Hindlimb muscle (tissue), 1 donor: ENCODE results near the gene DDX10. TPM values are rescaled to one million over a fixed set of nuclear protein-coding genes. Genes with fewer than 3 reads are reported as not detected.

ENCODE experiments used
- DNase-seq: peaks from one replicate; pipeline ENCODE4 v3.0.0-alpha.2; 2013
- polyA plus RNA-seq: library from polyadenylated mRNA; unstranded; fragments of 120-200 nt; gene quantifications from one replicate; pipeline ENCODE4 v1.2.1, GENCODE V29; 2013; ENCODE audit not compliant: insufficient read length

The DDX10 gene
- polyA plus RNA-seq, 1 donor = 21.3 TPM

- no peak for DNase-seq
Measured at GRCh38 chr11:108875134-108875533, 210.3 kb downstream of the DDX10 start.

GRCh38 chr11:108877178-108877577 lies 212.3 kb downstream of the DDX10 start:
- no peak for DNase-seq

DNA sequence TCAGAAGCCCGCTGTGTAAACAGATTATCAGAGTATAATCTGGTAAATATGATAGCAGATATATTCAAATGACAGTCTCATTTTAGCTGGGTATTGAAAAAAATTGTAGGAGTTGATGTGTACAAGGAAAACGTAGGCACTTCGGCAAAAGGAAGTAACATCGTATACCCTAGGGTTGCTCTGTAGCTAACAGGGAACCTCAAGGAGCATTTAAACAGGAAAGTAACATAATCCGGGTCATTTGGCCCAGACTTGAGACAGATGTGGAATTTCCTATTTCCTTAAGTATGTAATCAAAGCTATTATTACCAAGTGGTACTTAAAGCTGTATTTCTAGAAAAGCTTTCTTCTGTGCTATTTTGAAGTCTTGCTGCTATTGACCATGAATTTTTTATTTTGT lies 215.6 kb downstream of the DDX10 start:
- no peak for DNase-seq

- DNase-seq = no peak
Measured at GRCh38 chr11:108881131-108881530, 216.3 kb downstream of the DDX10 start.

DNA sequence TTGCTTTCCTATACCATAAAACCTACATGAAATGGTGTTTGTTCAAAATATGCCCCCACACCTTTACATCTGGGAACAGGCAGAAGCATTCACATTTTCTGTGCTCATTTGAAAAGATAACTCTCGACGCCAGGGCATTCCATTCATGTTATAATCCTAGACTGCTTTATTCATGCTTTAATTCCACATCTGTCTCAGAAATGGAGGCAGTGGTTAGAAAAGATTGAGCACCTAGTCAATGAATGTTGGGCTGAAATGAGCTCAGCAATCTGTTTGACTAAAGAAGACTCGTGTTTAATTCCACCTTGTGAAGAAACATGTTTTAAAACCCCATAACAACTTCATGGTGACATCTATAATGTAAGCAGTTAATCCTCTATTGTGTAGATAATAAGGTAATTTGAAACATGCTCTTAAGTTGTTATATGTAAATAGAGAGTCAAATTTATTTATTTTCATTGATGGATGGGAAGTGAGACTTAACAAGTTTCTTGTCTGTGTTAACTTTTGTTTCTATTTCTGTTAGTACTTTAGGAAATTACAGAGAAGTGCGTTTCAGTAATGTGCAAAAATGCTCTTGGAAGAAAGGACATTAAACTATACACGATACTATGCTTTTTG lies 217.5 kb downstream of the DDX10 start:
- DNase-seq = no peak

DNA sequence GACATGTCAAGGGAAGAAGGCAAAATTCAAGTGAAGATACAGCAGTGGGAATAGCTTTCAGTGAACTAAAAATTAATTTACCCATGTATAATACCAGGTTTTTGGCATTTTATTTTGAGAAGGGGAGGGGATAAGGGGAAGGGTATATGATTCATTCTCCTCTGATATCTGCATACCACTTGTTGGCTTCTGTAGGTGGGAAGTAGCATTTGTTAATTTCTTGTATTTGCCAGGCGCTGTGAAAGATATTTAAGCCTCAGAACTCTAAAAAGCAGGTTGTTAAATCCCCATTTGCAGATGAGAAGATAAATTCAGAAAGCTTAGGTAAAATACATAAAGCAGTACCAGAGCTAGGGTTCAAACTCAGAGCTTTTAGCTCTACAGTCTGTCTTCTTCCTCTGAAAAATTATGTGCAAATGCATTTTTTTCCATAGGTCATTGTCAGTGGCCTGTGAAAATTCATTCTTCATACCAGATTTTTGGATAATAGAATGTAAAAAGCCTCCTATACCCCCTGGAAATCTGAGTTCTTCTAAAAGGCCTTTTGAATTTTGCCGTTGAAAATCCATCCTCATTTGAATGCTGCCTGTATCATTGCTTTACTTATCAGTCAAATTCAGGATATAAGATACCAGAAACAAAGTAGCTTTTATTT lies 221.3 kb downstream of the DDX10 start:
- DNase-seq = no peak

GRCh38 chr11:108886660-108887009 lies 221.8 kb downstream of the DDX10 start:
- no peak for DNase-seq

DNA sequence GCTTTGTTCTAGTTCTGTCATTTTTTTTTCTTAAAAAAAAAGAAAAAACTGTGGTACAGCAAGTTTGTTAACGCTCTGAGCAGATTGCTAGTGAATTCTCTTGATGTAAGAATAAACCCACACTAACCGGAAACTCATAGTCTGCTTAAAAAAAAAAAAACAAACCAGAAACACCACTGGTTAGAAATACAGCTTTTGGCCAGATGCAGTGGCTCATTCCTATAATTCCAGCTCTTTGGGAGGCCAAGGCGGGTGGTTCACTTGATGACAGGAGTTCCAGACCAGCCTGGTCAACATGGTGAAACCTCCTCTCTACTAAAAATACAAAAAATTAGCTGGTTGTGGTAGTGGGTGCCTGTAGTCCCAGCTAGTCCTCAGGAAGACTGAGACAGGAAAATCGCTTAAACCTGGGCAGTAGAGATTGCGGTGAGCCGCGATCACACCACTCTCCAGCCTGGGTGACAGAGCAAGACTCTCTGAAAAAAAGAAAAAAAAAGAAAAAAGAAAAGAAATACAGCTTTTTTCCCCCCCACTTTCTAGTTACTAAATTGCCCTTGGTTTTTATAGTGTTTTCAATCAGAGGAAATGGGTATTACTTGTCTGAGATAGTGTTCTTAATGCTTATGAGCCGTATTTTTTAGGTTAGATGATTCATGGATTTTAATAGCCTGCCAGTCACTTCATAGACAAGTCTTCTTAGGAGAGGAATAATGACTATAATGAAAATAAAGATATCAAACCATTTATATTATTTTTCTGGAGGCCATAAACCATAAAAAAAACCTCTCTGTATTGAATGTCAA lies 222.8 kb downstream of the DDX10 start:
- no peak for DNase-seq

DNA sequence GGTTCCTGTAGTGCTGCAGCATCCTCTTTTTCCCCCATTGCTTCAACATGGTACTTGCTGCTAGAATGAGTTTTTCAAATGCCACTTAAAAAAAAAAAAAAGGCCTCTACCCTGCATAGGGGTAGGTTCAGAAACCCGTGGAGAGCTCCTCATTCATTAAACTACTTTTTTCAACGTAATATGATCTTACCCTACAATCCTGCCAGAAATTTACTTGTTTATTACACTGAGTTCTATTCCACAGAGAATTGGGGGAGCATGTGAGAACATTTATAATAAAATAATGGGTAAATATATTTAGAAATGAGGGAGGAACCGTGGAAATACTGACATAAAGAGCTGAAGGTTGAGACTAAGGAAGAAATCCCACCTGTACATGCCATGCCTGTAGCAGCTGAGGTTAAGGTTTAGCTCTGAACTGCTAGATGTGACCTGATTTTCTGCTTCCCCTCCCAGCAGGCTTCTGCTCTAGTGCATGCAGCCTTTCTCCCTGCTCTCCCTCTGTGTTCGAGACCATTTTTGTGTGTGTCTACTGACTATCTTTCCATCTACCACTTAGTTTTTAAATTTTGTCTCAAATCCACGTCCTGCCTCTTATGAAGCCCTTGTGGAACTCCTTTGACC lies 225.7 kb downstream of the DDX10 start:
- DNase-seq = no peak

DNA sequence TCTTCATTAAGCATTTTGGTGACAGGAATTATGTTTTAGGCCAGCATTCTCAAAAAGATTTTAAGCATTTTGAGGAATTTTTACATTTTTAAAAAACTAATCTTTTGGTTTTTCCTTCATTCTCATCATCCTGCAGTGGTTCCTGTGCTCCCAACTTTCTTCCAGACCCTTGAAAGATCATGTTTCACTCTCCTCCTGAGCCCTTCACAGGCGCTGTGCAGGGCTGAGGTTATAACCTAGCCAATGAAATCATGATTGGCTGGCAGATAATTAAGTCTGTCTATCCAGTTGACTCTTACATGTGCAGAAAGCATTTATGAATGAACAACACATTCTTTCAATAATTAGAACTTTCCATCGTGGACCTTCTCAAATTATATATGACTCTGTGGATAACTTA lies 226.3 kb downstream of the DDX10 start:
- no peak for DNase-seq

GRCh38 chr11:108891909-108892511 lies 227.1 kb downstream of the DDX10 start:
- DNase-seq = no peak

- no peak for DNase-seq
Measured at GRCh38 chr11:108895579-108896480, 231.0 kb downstream of the DDX10 start.

GRCh38 chr11:108897071-108897481 lies 232.2 kb downstream of the DDX10 start:
- no peak for DNase-seq

GRCh38 chr11:108897916-108898315 lies 233.0 kb downstream of the DDX10 start:
- DNase-seq = no peak

- DNase-seq = no peak
Measured at GRCh38 chr11:108901359-108901758, 236.5 kb downstream of the DDX10 start.

DNA sequence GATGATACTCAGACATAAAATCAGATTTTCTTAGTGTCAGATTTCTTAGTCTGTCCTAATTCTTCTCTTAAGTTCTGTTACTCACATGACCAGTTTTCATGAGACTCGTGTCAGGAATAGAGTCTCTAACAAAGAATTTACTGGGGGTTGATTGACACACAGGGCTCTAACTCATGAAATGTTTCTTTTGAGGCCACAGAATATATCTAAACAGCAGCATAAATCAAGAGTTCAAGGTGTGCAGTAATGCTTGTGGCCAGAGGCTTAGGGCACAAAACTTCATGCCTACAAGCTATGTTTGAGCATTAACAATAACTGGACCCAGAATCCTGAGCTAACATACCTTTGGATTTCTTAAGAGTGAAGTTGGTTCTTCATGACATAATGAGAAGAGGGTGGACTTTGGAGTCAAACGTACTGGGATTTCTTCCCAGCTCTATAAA lies 237.2 kb downstream of the DDX10 start:
- no peak for DNase-seq

GRCh38 chr11:108904480-108904879 lies 239.6 kb downstream of the DDX10 start:
- no peak for DNase-seq

- DNase-seq = no peak
Measured at GRCh38 chr11:108906329-108906728, 241.5 kb downstream of the DDX10 start.

- DNase-seq = no peak
Measured at GRCh38 chr11:108906826-108907225, 242.0 kb downstream of the DDX10 start.

DNA sequence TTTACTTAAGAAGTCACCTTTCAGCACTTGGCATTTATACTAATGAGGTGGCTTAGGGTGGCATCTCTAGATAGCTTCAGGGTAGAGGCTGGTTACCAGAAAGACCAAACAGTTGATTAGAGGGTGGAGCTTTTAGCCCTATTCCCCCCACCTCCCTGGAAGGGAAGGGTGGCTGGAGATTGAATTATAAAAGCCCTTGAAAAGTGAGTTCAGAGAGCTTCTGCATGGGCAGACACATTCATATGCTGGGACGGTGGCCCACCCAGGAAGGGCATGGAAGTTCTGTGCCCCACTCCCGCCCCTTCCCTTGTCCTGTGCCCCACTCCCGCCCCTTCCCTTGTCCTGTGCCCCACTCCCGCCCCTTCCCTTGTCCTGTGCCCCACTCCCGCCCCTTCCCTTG lies 244.2 kb downstream of the DDX10 start:
- no peak for DNase-seq

DNA sequence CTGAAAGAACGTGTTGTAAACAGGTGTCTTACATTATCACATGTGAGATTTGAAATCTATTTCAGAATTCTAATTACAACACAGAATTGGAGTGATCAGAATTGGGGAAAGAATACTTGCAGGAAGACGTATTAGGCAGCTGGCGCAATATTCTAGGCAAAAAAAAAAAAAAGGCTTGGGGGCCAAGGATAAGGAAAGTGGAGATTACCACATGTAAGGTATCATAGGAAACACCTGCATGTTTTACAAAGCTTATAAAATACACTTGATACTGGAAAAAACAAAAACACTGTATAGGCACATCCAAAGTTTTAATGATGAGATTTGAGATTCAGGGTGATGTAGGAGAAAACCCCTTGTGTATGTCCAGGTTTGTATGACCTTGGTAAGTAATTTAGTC lies 245.1 kb downstream of the DDX10 start:
- DNase-seq = no peak

DNA sequence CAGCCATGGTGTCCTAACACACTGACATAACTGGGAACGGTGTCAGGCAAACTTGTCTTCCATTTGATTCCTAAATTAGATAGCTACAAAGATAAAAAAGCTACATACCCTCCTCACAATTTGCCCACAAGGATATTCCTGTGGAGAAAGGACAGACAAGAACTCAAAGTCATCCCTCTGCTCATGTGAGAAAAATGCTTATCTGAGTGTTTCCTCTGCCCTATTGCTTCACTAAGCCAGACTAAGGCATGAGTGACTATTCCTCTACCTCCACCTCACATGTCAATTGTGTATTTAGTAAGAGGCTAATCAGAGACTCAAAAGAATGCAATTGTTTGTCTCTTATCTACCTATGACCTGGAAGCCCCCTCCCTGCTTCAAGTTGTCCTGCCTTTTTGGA lies 247.7 kb downstream of the DDX10 start:
- no peak for DNase-seq
